GM21515 (cell line): ENCODE measurements around the gene FAM20C.
"Not testable (repeated sequence)": the region's sequence is repeated elsewhere in the genome, so short reads cannot be mapped to it uniquely, and the experiment has no call there.

Experiments used
- ATAC-seq: cut with Tn5 transposase; IDR thresholded peaks from one replicate; pipeline ENCODE4 v1.9.1; 2021; ENCODE audit not compliant: unreplicated experiment

The FAM20C gene

DNA sequence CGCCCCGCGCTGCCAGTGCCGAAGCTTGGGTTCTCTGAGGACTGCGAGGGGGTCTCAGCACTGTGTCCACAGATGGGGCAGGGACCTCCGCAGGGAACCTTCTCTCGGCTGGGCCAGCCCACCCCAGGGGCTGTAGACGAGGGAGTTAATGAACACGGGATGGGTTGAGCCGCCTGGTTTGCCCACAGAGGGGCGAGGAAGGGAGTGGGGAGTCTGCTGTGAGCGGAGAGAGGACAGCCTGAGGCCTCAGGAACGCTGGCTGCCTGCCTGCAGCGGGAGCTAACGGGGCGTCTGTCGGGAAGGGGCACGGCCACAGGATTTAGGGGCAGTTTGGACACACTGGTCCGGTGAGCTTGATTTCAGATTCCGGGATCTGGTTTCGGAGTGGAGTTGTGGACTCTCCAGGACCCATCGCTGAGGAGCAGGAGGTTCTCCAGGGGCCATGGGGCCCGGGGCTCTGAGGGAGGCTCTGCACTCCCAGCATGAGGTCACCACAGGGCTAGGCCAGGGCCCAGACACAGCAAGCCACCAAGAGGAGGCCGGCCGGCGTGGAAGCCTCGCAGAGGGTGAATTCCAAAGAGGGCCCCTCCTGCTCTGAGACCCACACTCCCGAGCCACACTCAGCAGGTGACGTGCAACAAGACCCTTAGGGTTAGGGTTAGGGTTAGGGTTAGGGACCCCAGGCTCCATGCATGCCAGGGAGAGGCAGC lies 19.0 kb upstream of the FAM20C start:
- no peak for ATAC-seq

DNA sequence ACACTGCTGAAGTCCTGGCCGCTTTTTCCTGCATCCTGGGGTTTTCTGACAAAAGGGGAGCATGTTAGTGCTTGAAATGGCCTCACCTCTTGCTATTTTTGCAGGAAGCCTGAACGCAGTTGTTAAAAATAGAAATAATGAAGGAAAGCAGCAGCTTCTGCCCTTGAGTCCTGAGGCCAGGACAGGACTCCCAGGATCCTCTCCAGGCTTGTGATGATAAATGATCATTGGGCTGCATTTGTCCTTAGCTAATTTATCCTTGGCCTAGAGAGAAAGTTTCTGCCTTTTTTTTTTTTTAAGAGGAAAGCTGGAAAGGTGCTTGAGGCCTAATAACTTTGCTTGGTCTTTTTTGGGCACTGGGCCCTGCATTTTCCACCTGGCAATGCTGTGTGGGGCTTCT lies 17.7 kb upstream of the FAM20C start:
- ATAC-seq, result no peak

DNA sequence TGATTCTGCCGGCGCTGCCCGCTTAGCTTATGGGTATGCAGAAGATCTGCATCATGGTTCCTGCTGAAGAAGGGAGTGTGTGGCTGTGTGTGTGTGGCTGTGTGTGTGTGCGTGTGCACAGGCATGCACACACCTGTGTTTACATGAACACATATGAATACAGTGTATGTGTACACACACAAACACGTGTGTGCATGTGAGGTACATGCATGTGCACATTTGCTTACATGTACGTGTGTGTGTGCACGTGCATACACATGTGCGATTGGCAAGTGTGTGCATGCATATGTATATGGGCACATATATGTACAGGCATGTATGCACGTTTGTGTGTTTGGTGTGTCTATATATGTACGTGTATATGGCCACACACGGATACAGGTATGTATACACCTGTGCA lies 16.4 kb upstream of the FAM20C start:
- ATAC-seq, result no peak

DNA sequence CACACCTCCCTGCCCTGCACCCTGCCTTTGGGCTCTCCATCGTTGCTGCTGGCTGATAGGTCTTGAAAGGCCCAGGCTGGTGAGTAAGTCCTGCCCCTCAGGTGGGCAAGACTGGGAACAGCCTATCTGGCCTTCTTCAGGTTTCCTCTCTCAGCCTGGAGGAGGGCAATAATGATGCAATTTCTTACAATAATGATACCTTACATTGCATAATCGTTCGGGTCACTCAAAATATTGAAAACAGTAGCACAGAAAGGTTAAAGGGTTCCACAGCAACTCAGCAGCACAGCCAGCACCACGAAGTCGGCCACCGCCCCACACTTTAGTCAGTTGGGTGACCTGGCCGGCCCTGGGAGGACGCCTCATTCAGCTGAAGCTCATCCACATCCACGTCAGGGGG lies 16.0 kb upstream of the FAM20C start:
- ATAC-seq, result no peak

GRCh38 chr7:176786-177459 lies 15.4 kb upstream of the FAM20C start:
- ATAC-seq, result no peak

- ATAC-seq, result no peak
These were observed 13.9 kb upstream of the FAM20C start for GRCh38 chr7:178444-178843.

DNA sequence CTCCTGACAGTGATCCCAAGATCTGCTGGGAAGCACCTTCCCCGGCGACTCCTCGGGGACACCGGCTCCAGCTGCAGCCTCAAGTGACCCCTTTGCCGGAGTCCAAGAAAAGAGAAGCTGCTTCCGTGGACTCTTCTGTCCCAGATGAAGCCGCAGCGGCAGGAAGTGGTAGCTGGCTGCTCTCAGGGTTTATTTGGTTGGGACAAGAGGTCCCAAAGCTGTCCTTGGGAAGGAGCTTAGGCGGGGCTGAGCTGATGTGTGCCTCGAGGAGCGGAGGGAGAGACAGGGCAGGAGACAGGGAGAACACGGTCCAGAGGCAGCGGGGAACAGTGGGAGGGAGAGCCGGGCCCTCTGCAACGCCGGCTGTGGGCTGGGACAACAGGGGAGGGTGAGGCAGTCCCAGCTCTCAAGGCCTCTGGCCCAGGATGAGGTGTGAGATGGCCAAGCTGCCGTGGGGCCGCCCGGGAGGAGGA lies 13.1 kb upstream of the FAM20C start:
- no peak for ATAC-seq

DNA sequence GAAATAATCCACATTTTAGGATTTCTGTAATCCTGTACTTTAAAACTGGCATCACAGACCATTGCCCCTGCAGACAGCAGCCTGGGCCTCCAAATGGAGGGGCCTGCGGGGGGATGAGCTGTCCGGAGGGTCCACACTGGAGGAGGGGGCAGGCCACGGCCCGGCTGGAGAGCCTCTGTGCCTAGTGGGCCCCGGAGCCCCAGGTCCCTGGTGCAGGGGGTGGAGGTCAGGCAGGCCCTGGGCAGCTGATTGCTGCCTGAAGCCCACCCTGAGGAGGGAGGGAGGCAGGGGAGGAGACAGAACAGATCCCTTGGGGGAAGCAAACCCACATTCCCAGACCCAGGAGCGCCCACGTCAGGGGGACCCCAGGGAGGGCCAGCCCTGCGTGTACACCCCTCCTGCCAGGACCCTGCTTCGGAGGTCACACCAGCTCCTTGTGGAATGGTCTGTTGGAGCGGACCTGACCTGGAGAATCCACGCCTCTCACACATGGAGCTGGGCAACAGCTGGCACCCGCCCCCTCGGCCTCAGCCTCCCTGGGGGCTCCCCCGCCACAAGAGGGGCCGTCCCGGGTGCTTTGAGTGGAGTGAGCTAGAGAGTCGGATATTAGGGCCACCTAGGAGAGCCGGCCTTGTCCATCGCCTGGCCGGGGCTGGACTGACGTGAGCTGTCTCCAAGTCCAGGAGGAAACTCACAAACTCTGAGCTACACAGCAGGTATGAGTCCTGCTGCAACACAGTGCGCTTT lies 12.2 kb upstream of the FAM20C start:
- ATAC-seq, result no peak

GRCh38 chr7:181738-182137 lies 10.6 kb upstream of the FAM20C start:
- no peak for ATAC-seq

DNA sequence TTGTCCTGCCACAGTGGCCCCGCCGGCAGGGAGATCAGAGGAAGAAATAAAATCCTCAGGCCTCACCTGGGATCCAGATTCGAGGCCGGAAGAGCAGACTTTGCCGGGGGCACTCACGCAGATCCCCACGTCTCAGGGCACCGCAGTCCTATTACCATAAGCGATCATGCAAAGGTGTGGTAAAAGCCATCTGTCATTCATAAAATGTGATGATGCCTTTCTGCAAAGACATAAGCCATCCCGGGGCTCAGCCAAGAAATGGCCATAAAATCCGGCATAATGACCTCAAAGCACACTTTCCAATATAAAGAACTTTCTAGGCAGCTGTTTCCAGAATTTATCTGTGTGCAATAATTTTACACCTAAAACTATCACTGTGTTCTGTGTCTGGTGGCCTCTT lies 9.9 kb upstream of the FAM20C start:
- ATAC-seq, result not testable (repeated sequence)

- ATAC-seq, result no peak
These were observed 8.7 kb upstream of the FAM20C start for GRCh38 chr7:183496-184292.

DNA sequence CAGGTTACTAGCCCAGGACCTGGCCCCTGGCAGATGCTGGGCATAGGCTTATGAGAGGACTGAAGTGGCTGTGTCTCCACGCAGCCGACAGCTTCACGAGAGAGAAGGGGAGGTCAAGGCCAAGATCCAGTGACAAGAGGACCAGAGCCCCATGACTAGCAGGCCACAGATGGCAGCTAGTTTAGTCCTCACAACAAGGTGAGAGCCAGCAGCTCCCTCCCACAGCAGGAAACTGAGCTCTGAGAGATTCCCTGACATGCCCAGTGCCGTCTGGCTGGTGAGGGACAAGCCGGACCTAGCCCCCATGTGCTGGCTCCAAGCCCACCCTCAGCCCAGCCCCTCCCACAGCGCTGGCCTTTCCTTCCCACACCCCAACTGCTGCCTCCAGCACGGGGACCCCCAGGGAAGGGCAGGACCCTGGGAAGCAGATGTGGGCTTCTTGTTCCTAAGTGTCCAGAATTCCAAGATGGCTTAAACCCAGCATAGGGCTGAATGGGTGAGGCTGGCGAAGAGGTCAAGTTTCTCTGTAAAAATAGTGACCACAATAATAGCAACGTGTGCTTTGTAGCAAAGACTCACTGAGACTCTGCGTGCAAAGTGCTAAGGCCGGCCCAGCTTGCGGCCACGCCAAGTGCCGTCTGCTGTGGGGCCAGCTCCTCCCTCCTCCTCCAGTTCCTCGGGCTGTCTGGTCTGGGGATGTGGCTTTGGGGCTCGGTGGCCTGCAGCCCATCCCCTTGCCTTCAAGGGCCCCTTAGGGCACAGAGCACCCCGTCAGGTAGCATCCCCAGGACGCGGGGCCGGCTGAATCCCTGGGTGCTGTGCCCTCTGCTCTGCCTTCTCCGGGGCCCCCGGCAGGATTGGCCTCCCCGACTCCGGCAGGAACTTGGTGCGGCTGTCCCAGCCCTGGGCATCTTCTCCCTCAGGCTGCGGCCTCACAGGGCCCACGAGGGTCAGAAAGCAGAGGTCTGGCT lies 7.8 kb upstream of the FAM20C start:
- ATAC-seq, result no peak

- ATAC-seq, result no peak
These were observed 5.8 kb upstream of the FAM20C start for GRCh38 chr7:186516-187113.

- no peak for ATAC-seq
These were observed 5.0 kb upstream of the FAM20C start for GRCh38 chr7:187227-187927.

GRCh38 chr7:188174-188573 lies 4.2 kb upstream of the FAM20C start:
- no peak for ATAC-seq

GRCh38 chr7:188727-189500 lies 3.5 kb upstream of the FAM20C start:
- ATAC-seq, result no peak

DNA sequence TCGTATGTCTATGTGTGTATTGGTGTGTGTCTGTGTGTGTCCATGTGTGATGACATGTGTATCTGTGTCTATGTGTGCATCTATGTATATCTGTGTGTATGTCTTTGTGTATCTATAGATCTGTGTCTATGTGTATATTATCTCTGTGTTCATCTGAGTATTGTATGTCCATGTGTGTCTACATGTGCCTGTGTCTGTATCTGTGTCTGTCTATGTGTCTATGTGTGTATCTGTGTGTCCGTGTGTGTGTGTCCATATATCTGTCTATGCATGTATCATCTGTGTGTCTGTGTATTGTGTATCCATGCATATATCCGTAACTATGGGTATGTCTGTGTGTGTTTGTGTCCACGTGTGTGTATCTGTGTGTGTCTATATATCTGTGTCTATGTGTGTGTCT lies 2.7 kb upstream of the FAM20C start:
- ATAC-seq, result no peak

- no peak for ATAC-seq
These were observed 2.2 kb upstream of the FAM20C start for GRCh38 chr7:190196-190595.
